MM.1S (cell line): ENCODE data around the gene MOB3B.

Experiments used
- DNase-seq: peaks from one replicate; pipeline ENCODE4 v3.0.0-alpha.2; 2015
- H2AFZ ChIP-seq: fragments of 300-600 bp; sonication (generic); 2 replicates; pipeline ENCODE4 v1.6.0; 2016; ENCODE audit warnings: antibody characterized with exemption, low read length
- H3F3A ChIP-seq: fragments of 300-600 bp; sonication (generic); 2 replicates; pipeline ENCODE4 v1.6.1; 2016; ENCODE audit warnings: mild to moderate bottlenecking, antibody characterized with exemption, low read length, moderate library complexity, mixed read lengths; ENCODE audit not compliant: insufficient read depth
- H3K27ac ChIP-seq: fragments of 300-600 bp; sonication (generic); 2 replicates; pipeline ENCODE4 v1.5.1; 2016; ENCODE audit warnings: mild to moderate bottlenecking, low read length
- H3K27me3 ChIP-seq: fragments of 300-600 bp; sonication (generic); replicated peaks from 2 replicates; pipeline ENCODE4 v1.6.0; 2016; ENCODE audit warnings: low read length; ENCODE audit not compliant: insufficient read depth
- H3K36me3 ChIP-seq: fragments of 300-600 bp; sonication (generic); replicated peaks from 2 replicates; pipeline ENCODE4 v1.6.1; 2016; ENCODE audit warnings: mild to moderate bottlenecking, low read length, mixed read lengths; ENCODE audit not compliant: insufficient read depth
- H3K4me1 ChIP-seq: fragments of 300-600 bp; sonication (generic); 2 replicates; pipeline ENCODE4 v1.6.1; 2016; ENCODE audit warnings: low read length, mixed read lengths
- H3K4me2 ChIP-seq: fragments of 300-600 bp; sonication (generic); 2 replicates; pipeline ENCODE4 v1.6.0; 2016; ENCODE audit warnings: low read depth, low read length
- H3K4me3 ChIP-seq: fragments of 300-600 bp; sonication (generic); 2 replicates; pipeline ENCODE4 v1.5.1; 2016; ENCODE audit warnings: low read length, mixed read lengths
- H3K79me2 ChIP-seq: fragments of 300-600 bp; sonication (generic); 2 replicates; pipeline ENCODE4 v1.6.1; 2016; ENCODE audit warnings: mixed run types, low read length, mixed read lengths
- H3K9ac ChIP-seq: fragments of 300-600 bp; sonication (generic); 2 replicates; pipeline ENCODE4 v1.6.1; 2016; ENCODE audit warnings: low read length, mixed read lengths
- H3K9me2 ChIP-seq: fragments of 300-600 bp; sonication (generic); replicated peaks from 2 replicates; pipeline ENCODE4 v1.6.1; 2016; ENCODE audit warnings: mild to moderate bottlenecking, low read length, mixed read lengths; ENCODE audit not compliant: insufficient read depth
- H3K9me3 ChIP-seq: fragments of 300-600 bp; sonication (generic); replicated peaks from 2 replicates; pipeline ENCODE4 v1.6.1; 2016; ENCODE audit warnings: mild to moderate bottlenecking, low read length, mixed read lengths; ENCODE audit not compliant: insufficient read depth
- H4K20me1 ChIP-seq: fragments of 300-600 bp; sonication (generic); 2 replicates; pipeline ENCODE4 v1.6.1; 2016; ENCODE audit warnings: mild to moderate bottlenecking, low read length, moderate library complexity, mixed read lengths; ENCODE audit not compliant: insufficient read depth
- EZH2 ChIP-seq: fragments of 300-600 bp; sonication (generic); optimal IDR thresholded peaks from 2 replicates; pipeline ENCODE3; 2017; ENCODE audit warnings: low read depth, mild to moderate bottlenecking, antibody characterized with exemption, low read length, mixed read lengths
- EZH2phosphoT487 ChIP-seq: fragments of 300-600 bp; sonication (generic); IDR thresholded peaks from 2 replicates; pipeline ENCODE4 v1.6.1; 2018; ENCODE audit warnings: antibody characterized with exemption, low read length
- TF ChIP-seq, protein P1 (sequence below): fragments of 300-600 bp; sonication (generic); IDR thresholded peaks from 2 replicates; pipeline ENCODE4 v1.5.1; 2016; ENCODE audit warnings: antibody characterized with exemption, low read length, mixed read lengths

Gene MOB3B

DNA sequence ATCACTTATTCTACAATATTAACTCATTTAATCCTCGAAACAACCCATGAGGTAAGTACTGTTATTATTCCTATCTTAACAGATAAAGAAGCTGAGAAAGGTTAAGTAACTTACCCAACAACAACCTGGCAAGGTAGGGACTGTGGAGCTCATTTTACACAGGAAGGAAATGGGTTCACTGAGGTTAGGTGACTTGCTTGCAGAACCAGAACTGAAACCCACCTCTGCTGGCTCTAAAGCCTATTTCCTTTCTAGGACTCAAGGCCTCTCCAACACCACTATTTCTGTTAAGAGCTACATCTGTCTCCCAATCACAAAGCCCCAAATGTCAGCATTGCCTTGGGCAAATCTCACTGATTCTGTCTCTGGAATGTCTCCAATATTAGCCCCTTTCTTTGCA lies 44.5 kb downstream of the MOB3B start:
- H3F3A ChIP-seq = peaks cover 26% of the 10 kb centered on the region
- H3K9me2 ChIP-seq = no peaks in the 10 kb centered on the region
- TF ChIP-seq, protein P1, sequence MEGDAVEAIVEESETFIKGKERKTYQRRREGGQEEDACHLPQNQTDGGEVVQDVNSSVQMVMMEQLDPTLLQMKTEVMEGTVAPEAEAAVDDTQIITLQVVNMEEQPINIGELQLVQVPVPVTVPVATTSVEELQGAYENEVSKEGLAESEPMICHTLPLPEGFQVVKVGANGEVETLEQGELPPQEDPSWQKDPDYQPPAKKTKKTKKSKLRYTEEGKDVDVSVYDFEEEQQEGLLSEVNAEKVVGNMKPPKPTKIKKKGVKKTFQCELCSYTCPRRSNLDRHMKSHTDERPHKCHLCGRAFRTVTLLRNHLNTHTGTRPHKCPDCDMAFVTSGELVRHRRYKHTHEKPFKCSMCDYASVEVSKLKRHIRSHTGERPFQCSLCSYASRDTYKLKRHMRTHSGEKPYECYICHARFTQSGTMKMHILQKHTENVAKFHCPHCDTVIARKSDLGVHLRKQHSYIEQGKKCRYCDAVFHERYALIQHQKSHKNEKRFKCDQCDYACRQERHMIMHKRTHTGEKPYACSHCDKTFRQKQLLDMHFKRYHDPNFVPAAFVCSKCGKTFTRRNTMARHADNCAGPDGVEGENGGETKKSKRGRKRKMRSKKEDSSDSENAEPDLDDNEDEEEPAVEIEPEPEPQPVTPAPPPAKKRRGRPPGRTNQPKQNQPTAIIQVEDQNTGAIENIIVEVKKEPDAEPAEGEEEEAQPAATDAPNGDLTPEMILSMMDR = no peak
- TF ChIP-seq EZH2phosphoT487 (no peak), EZH2 (no peak)
- H3K36me3 ChIP-seq = no peaks in the 10 kb centered on the region
- no peaks in the 10 kb centered on the region for H3K27me3 ChIP-seq
- DNase-seq = peak; percentile 84
- no peaks in the 10 kb centered on the region for H3K79me2 ChIP-seq
- no peak overlapping the region for H2AFZ ChIP-seq
- H3K9ac ChIP-seq = no peak overlapping the region
- H3K4me3 ChIP-seq = no peak overlapping the region
- peak overlapping the region; percentile 52 for H3K4me2 ChIP-seq
- peaks cover 37% of the 10 kb centered on the region for H3K4me1 ChIP-seq
- no peaks in the 10 kb centered on the region for H3K9me3 ChIP-seq
- H3K27ac ChIP-seq = peak overlapping the region; percentile 62; the same call in 1 of the 2 replicates
- H4K20me1 ChIP-seq = no peaks in the 10 kb centered on the region

GRCh38 chr9:27483576-27483975 lies 46.0 kb downstream of the MOB3B start:
- Histone ChIP-seq H3K36me3 (no peaks in the 10 kb centered on the region), H3K79me2 (no peaks in the 10 kb centered on the region), H3K9ac (no peak overlapping the region), H3F3A (peaks cover 17% of the 10 kb centered on the region), H3K27me3 (no peaks in the 10 kb centered on the region), H3K27ac (no peak overlapping the region), H3K4me2 (no peak overlapping the region), H3K9me2 (no peaks in the 10 kb centered on the region), H3K4me1 (peaks cover 31% of the 10 kb centered on the region), H3K4me3 (no peak overlapping the region), H3K9me3 (no peaks in the 10 kb centered on the region), H4K20me1 (no peaks in the 10 kb centered on the region), H2AFZ (no peak overlapping the region)
- TF ChIP-seq, protein P1 = no peak
- TF ChIP-seq EZH2 (no peak), EZH2phosphoT487 (no peak)
- DNase-seq = no peak

- Histone ChIP-seq H3K4me3 (no peak overlapping the region), H3K4me1 (peaks cover 26% of the 10 kb centered on the region), H3K9me3 (no peaks in the 10 kb centered on the region), H3K27me3 (no peaks in the 10 kb centered on the region), H4K20me1 (no peaks in the 10 kb centered on the region), H3K9me2 (no peaks in the 10 kb centered on the region), H3K4me2 (no peak overlapping the region), H2AFZ (no peak overlapping the region), H3K27ac (no peak overlapping the region), H3K36me3 (no peaks in the 10 kb centered on the region), H3K9ac (no peak overlapping the region), H3K79me2 (no peaks in the 10 kb centered on the region), H3F3A (peaks cover 8% of the 10 kb centered on the region)
- DNase-seq = no peak
- no peak for TF ChIP-seq EZH2
- TF ChIP-seq, protein P1 = no peak
- no peak for TF ChIP-seq EZH2phosphoT487
These were observed 46.9 kb downstream of the MOB3B start for GRCh38 chr9:27482709-27483108.

DNA sequence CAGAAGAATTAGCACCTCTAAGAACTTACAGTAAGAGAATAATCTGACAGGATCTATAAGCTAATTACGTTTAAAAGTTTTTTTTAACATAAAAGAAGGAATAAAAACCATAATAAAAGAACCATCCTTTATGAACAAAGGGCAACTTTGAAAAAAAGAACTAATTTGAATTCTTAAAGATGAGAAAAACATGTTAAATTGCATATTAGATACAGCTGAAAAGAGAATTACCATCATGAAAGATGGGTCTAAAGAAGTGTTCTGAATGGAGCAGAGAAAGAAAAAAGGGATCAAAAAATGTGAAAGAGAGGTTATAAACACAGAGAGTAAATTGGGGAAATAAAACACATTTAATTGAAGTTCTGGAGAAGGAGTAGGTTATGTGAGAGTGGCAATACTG lies 51.3 kb downstream of the MOB3B start:
- Histone ChIP-seq H3K4me2 (no peak overlapping the region), H3F3A (no peaks in the 10 kb centered on the region), H3K27me3 (no peaks in the 10 kb centered on the region), H3K4me1 (no peaks in the 10 kb centered on the region), H3K79me2 (no peaks in the 10 kb centered on the region), H3K9ac (no peak overlapping the region), H3K9me3 (no peaks in the 10 kb centered on the region), H3K27ac (no peak overlapping the region), H3K4me3 (no peak overlapping the region), H3K36me3 (no peaks in the 10 kb centered on the region), H2AFZ (no peak overlapping the region), H4K20me1 (no peaks in the 10 kb centered on the region), H3K9me2 (no peaks in the 10 kb centered on the region)
- DNase-seq = no peak
- TF ChIP-seq, protein P1 = no peak
- TF ChIP-seq EZH2 (no peak), EZH2phosphoT487 (no peak)
